ENCODE results near the gene IGFBP7. TPM values are rescaled to one million over a fixed set of nuclear protein-coding genes. Genes with fewer than 3 reads are reported as not detected.

IGFBP7 gene
- total and polyA plus RNA-seq, 2 of the 8 experiments (the other 6 are each of a cell fraction or from before 2014, with no cell fraction given), result 0.17 to 0.48 TPM

- H3K14ac ChIP-seq (ENCODE audit: insufficient read length), result no peak overlapping the region
- no peak overlapping the region for H2BK15ac ChIP-seq (ENCODE audit: low read length)
- H4K20me1 ChIP-seq (replicated peaks in 1 of 2; ENCODE audit: control insufficient read depth in 1 of 2, insufficient read depth in 2 of 2, low read length in 2 of 2), result peaks cover 0 to 1% of the 10 kb centered on the region in 2 experiments
- no peaks in the 10 kb centered on the region for H3K4me1 ChIP-seq (replicated peaks in 1 of 4; ENCODE audit: control insufficient read depth in 3 of 4, insufficient read depth in 4 of 4, low read length in 3 of 4)
- no peaks in the 10 kb centered on the region for H3K27me3 ChIP-seq (replicated peaks in 1 of 4; ENCODE audit: control insufficient read depth in 3 of 4, extremely low read depth in 1 of 4, insufficient read depth in 3 of 4, low read length in 3 of 4)
- H3K4me2 ChIP-seq (ENCODE audit: insufficient read depth in 1 of 2, low read depth in 2 of 2, low read length in 2 of 2), result no peak overlapping the region
- no peak overlapping the region for H3K27ac ChIP-seq (ENCODE audit: low read depth, low read length)
- no peak overlapping the region for H3K18ac ChIP-seq (ENCODE audit: extremely low read depth, low read length)
- no peak overlapping the region for H3K23ac ChIP-seq (ENCODE audit: insufficient read length)
- H3K9ac ChIP-seq (replicated peaks in 1 of 4; ENCODE audit: extremely low read depth in 1 of 4, low read depth in 3 of 4, low read length in 3 of 4), result no peak overlapping the region
- no peak overlapping the region for H3K56ac ChIP-seq (replicated peaks; ENCODE audit: insufficient read length, low read depth, low read length)
- DNase-seq (ENCODE audit: low read depth in 1 of 2, low spot score in 2 of 2) (no peak), FAIRE-seq (no peak)
- H3K4me3 ChIP-seq (ENCODE audit: extremely low read depth in 1 of 4, insufficient read depth in 2 of 4, low read depth in 3 of 4, low read length in 4 of 4), result no peak overlapping the region
- peaks cover 4% of the 10 kb centered on the region; the same call in 1 of the 2 replicates for H3K79me1 ChIP-seq (ENCODE audit: low read depth, low read length)
- H3K79me2 ChIP-seq (ENCODE audit: control insufficient read depth in 1 of 2, insufficient read depth in 2 of 2, low read length in 2 of 2), result 0 out of 4 replicates have a peak, but pooled peaks cover 0 to 3% of the 10 kb centered on the region in 2 experiments
- no peak overlapping the region for H2BK20ac ChIP-seq (ENCODE audit: low read length)
- CTCF ChIA-PET (ENCODE audit: partially characterized antibody), result no interaction called here
- WGBS, 2 experiments (ENCODE audit: extremely low coverage in 1 of 2, insufficient coverage in 1 of 2, insufficient read length in 1 of 2, insufficient replicate concordance in 2 of 2, low coverage in 1 of 2, low lambda C conversion rate in 2 of 2, missing lambda C conversion rate in 1 of 2), result 100% methylated on average over 1 of the region's 1 CpG; no CpG with 5 or more reads in 1 of the 2 experiments
- H2AK5ac ChIP-seq (ENCODE audit: low read depth, low read length), result no peak overlapping the region
- H2BK5ac ChIP-seq (ENCODE audit: low read depth, low read length), result no peak overlapping the region
- H4K5ac ChIP-seq (ENCODE audit: insufficient read length, low read depth, low read length), result no peak overlapping the region
- H2AFZ ChIP-seq (ENCODE audit: low read length), result no peak overlapping the region
- H4K8ac ChIP-seq (ENCODE audit: extremely low read depth, insufficient read depth, low read length), result no peak overlapping the region
- POLR2A ChIA-PET (ENCODE audit: partially characterized antibody), result interaction anchor here (1.3 to 1.6 kb wide), 2 partner anchors 15 to 20 kb away, joined by 3 read pairs; no protein-coding TSS in a partner anchor
- H2BK12ac ChIP-seq (ENCODE audit: low read depth, low read length), result no peak overlapping the region
- peaks cover 15 to 58% (median 39%) of the 10 kb centered on the region in 4 experiments for H3K36me3 ChIP-seq (ENCODE audit: control insufficient read depth in 2 of 4, insufficient read depth in 4 of 4, low read length in 3 of 4)
- H3K23me2 ChIP-seq (ENCODE audit: low read depth, low read length), result no peaks in the 10 kb centered on the region
- no peak overlapping the region for H4K91ac ChIP-seq (replicated peaks; ENCODE audit: insufficient read length, low read length)
- H2BK120ac ChIP-seq (replicated peaks; ENCODE audit: low read depth, low read length), result no peak overlapping the region
- H3K4ac ChIP-seq (replicated peaks; ENCODE audit: insufficient read length, low read depth, low read length), result no peak overlapping the region
- no peaks in the 10 kb centered on the region for H3K9me3 ChIP-seq (ENCODE audit: insufficient read depth in 2 of 2, low read depth in 1 of 2, low read length in 1 of 2)
Measured at GRCh38 chr4:56999751-57000150, 110.4 kb downstream of the IGFBP7 start.
